ENCODE measurements around the gene OGA. TPM values are rescaled to one million over a fixed set of nuclear protein-coding genes. Genes with fewer than 3 reads are reported as not detected.

The OGA gene
- total and polyA plus RNA-seq, 2 of the 8 experiments (the other 6 are each of a cell fraction or from before 2014, with no cell fraction given) = 31.2 to 107 TPM

GRCh38 chr10:101817337-101818118, 716 bp downstream of the OGA start (continued):
- no peak for TF ChIP-seq CHD7 (IDR thresholded peaks at IDR 0.05; ENCODE audit: insufficient replicate concordance, low read length)
- no peak for TF ChIP-seq SUZ12 (IDR thresholded peaks at IDR 0.05; ENCODE audit: low read length)
- TF ChIP-seq POLR2A (IDR thresholded peaks at IDR 0.05; ENCODE audit: control extremely low read depth in 1 of 2, low read depth in 2 of 2, low read length in 2 of 2) = peak in 1 of 2 experiments; percentile 46; a peak in 2 of 3 replicates
- TF ChIP-seq CEBPB (IDR thresholded peaks at IDR 0.05; ENCODE audit: low read depth, low read length) = no peak
- TF ChIP-seq GTF2F1 (IDR thresholded peaks at IDR 0.05; ENCODE audit: borderline replicate concordance, low read depth, low read length) = no peak
- TF ChIP-seq CREB1 (IDR thresholded peaks at IDR 0.05) = peak; percentile 59; the same call in 1 of the 2 replicates
- no peak for TF ChIP-seq ATF3 (IDR thresholded peaks at IDR 0.05; ENCODE audit: insufficient read depth, low read depth, low read length)
- TF ChIP-seq KDM5A (IDR thresholded peaks at IDR 0.05; ENCODE audit: low read length) = 0 out of 2 replicates have a peak, but pooled peaks have one; percentile 11
- TF ChIP-seq EP300 (IDR thresholded peaks at IDR 0.05; ENCODE audit: borderline replicate concordance in 1 of 2, low read depth in 2 of 2, low read length in 2 of 2) = no peak

All from H1 (cell line).